ENCODE results near the gene PLAC1.

The PLAC1 gene

GRCh38 chrX:134661295-134661694 lies 3.0 kb upstream of the PLAC1 start:
- no CpG with 5 or more reads among the region's 4 CpGs for WGBS (ENCODE audit: extremely low coverage, insufficient coverage, insufficient read length)
- Histone ChIP-seq H3K4me2 (ENCODE audit: low read length) (no peak overlapping the region), H3K79me1 (ENCODE audit: low read length) (peaks cover 3% of the 10 kb centered on the region), H3K27me3 (ENCODE audit: insufficient read depth, low read length) (no peaks in the 10 kb centered on the region), H2AFZ (ENCODE audit: insufficient read depth, low read length, poor library complexity) (no peak overlapping the region), H4K12ac (ENCODE audit: low read depth, low read length) (no peak overlapping the region), H2BK12ac (ENCODE audit: low read length) (no peak overlapping the region), H4K91ac (ENCODE audit: low read depth, low read length) (no peak overlapping the region), H2BK120ac (ENCODE audit: insufficient read depth, low read length, poor library complexity) (no peak overlapping the region), H3K79me2 (ENCODE audit: control insufficient read depth, insufficient read depth, low read length, poor library complexity) (no peaks in the 10 kb centered on the region), H3K4me1 (ENCODE audit: control insufficient read depth in 1 of 2, insufficient read depth in 2 of 2, low read length in 2 of 2) (peaks cover 2 to 3% of the 10 kb centered on the region in 2 experiments), H3K27ac (ENCODE audit: low read depth, low read length) (no peak overlapping the region), H3K18ac (ENCODE audit: low read length) (no peak overlapping the region), H3K23ac (ENCODE audit: low read length) (no peak overlapping the region), H3K14ac (ENCODE audit: low read length) (no peak overlapping the region), H3K9me3 (ENCODE audit: insufficient read depth, low read depth, low read length) (no peaks in the 10 kb centered on the region), H3K4ac (ENCODE audit: low read depth, low read length) (no peak overlapping the region), H3K9ac (ENCODE audit: low read length) (no peak overlapping the region), H2BK5ac (ENCODE audit: low read depth, low read length, poor library complexity) (no peak overlapping the region), H4K8ac (ENCODE audit: low read depth, low read length) (no peak overlapping the region), H2AK5ac (ENCODE audit: low read length) (no peak overlapping the region), H3K36me3 (ENCODE audit: control insufficient read depth in 1 of 2, insufficient read depth in 2 of 2, low read length in 2 of 2) (no peaks in the 10 kb centered on the region), H3K4me3 (ENCODE audit: low read depth, low read length) (no peak overlapping the region)
- DNase-seq, result no peak

GRCh38 chrX:134660627-134661026 lies 2.4 kb upstream of the PLAC1 start:
- Histone ChIP-seq H4K12ac (ENCODE audit: low read depth, low read length) (no peak overlapping the region), H3K4me3 (ENCODE audit: low read depth, low read length) (no peak overlapping the region), H2BK120ac (ENCODE audit: insufficient read depth, low read length, poor library complexity) (no peak overlapping the region), H3K9me3 (ENCODE audit: insufficient read depth, low read depth, low read length) (no peaks in the 10 kb centered on the region), H3K18ac (ENCODE audit: low read length) (no peak overlapping the region), H3K14ac (ENCODE audit: low read length) (no peak overlapping the region), H2BK12ac (ENCODE audit: low read length) (no peak overlapping the region), H2AK5ac (ENCODE audit: low read length) (no peak overlapping the region), H3K4me2 (ENCODE audit: low read length) (no peak overlapping the region), H4K91ac (ENCODE audit: low read depth, low read length) (no peak overlapping the region), H3K27ac (ENCODE audit: low read depth, low read length) (no peak overlapping the region), H3K27me3 (ENCODE audit: insufficient read depth, low read length) (no peaks in the 10 kb centered on the region), H2AFZ (ENCODE audit: insufficient read depth, low read length, poor library complexity) (no peak overlapping the region), H3K23ac (ENCODE audit: low read length) (no peak overlapping the region), H3K36me3 (ENCODE audit: control insufficient read depth in 1 of 2, insufficient read depth in 2 of 2, low read length in 2 of 2) (no peaks in the 10 kb centered on the region), H2BK5ac (ENCODE audit: low read depth, low read length, poor library complexity) (no peak overlapping the region), H3K4me1 (ENCODE audit: control insufficient read depth in 1 of 2, insufficient read depth in 2 of 2, low read length in 2 of 2) (peaks cover 2% of the 10 kb centered on the region in 2 experiments), H3K79me1 (ENCODE audit: low read length) (peaks cover 1% of the 10 kb centered on the region), H3K4ac (ENCODE audit: low read depth, low read length) (no peak overlapping the region), H3K9ac (ENCODE audit: low read length) (no peak overlapping the region), H3K79me2 (ENCODE audit: control insufficient read depth, insufficient read depth, low read length, poor library complexity) (no peaks in the 10 kb centered on the region), H4K8ac (ENCODE audit: low read depth, low read length) (no peak overlapping the region)
- WGBS (ENCODE audit: extremely low coverage, insufficient coverage, insufficient read length), result no CpG with 5 or more reads among the region's 1 CpG
- DNase-seq, result no peak

DNA sequence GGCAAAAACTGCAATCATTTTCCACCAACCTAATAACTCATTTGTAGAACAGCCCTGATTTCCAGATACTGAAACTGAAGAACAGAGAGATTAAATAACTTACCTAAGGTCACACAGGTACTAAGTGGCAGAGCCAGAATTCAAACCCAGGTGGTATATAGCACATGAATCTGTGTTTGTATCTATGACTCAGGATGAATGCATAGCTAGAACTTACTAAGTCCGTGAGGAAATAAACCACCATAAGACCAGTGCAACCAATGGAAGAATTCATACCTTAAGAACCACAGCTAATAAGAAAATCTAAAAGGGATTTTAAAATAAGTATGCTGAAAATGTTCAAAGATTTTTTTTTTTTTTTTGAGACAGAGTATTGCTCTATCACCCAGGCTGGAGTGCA lies 1.5 kb upstream of the PLAC1 start:
- Histone ChIP-seq H3K4ac (ENCODE audit: low read depth, low read length) (no peak overlapping the region), H3K18ac (ENCODE audit: low read length) (no peak overlapping the region), H3K79me1 (ENCODE audit: low read length) (peaks cover 1% of the 10 kb centered on the region), H3K27me3 (ENCODE audit: insufficient read depth, low read length) (no peaks in the 10 kb centered on the region), H3K14ac (ENCODE audit: low read length) (no peak overlapping the region), H3K79me2 (ENCODE audit: control insufficient read depth, insufficient read depth, low read length, poor library complexity) (no peaks in the 10 kb centered on the region), H4K8ac (ENCODE audit: low read depth, low read length) (no peak overlapping the region), H2BK12ac (ENCODE audit: low read length) (no peak overlapping the region), H4K91ac (ENCODE audit: low read depth, low read length) (no peak overlapping the region), H3K23ac (ENCODE audit: low read length) (no peak overlapping the region), H3K27ac (ENCODE audit: low read depth, low read length) (no peak overlapping the region), H3K4me1 (ENCODE audit: control insufficient read depth in 1 of 2, insufficient read depth in 2 of 2, low read length in 2 of 2) (peaks cover 2% of the 10 kb centered on the region in 2 experiments), H4K12ac (ENCODE audit: low read depth, low read length) (no peak overlapping the region), H3K9ac (ENCODE audit: low read length) (no peak overlapping the region), H2BK120ac (ENCODE audit: insufficient read depth, low read length, poor library complexity) (no peak overlapping the region), H2BK5ac (ENCODE audit: low read depth, low read length, poor library complexity) (no peak overlapping the region), H2AFZ (ENCODE audit: insufficient read depth, low read length, poor library complexity) (no peak overlapping the region), H3K9me3 (ENCODE audit: insufficient read depth, low read depth, low read length) (no peaks in the 10 kb centered on the region), H2AK5ac (ENCODE audit: low read length) (no peak overlapping the region), H3K4me3 (ENCODE audit: low read depth, low read length) (no peak overlapping the region), H3K36me3 (ENCODE audit: control insufficient read depth in 1 of 2, insufficient read depth in 2 of 2, low read length in 2 of 2) (no peaks in the 10 kb centered on the region), H3K4me2 (ENCODE audit: low read length) (no peak overlapping the region)
- WGBS (ENCODE audit: extremely low coverage, insufficient coverage, insufficient read length), result no CpG with 5 or more reads among the region's 1 CpG
- DNase-seq, result peak in 1 of 2 donors; percentile 64

- Histone ChIP-seq H2BK12ac (ENCODE audit: low read length) (peak overlapping the region; percentile 5), H2BK5ac (ENCODE audit: low read depth, low read length, poor library complexity) (no peak overlapping the region), H3K4me1 (ENCODE audit: control insufficient read depth in 1 of 2, insufficient read depth in 2 of 2, low read length in 2 of 2) (peaks cover 2% of the 10 kb centered on the region in 2 experiments), H2AK5ac (ENCODE audit: low read length) (no peak overlapping the region), H2AFZ (ENCODE audit: insufficient read depth, low read length, poor library complexity) (no peak overlapping the region), H3K9ac (ENCODE audit: low read length) (no peak overlapping the region), H3K4me2 (ENCODE audit: low read length) (no peak overlapping the region), H3K27ac (ENCODE audit: low read depth, low read length) (no peak overlapping the region), H3K9me3 (ENCODE audit: insufficient read depth, low read depth, low read length) (no peaks in the 10 kb centered on the region), H3K18ac (ENCODE audit: low read length) (no peak overlapping the region), H4K91ac (ENCODE audit: low read depth, low read length) (no peak overlapping the region), H3K4ac (ENCODE audit: low read depth, low read length) (no peak overlapping the region), H3K36me3 (ENCODE audit: control insufficient read depth in 1 of 2, insufficient read depth in 2 of 2, low read length in 2 of 2) (no peaks in the 10 kb centered on the region), H3K27me3 (ENCODE audit: insufficient read depth, low read length) (no peaks in the 10 kb centered on the region), H3K79me1 (ENCODE audit: low read length) (peaks cover 1% of the 10 kb centered on the region), H3K23ac (ENCODE audit: low read length) (no peak overlapping the region), H2BK120ac (ENCODE audit: insufficient read depth, low read length, poor library complexity) (peak overlapping the region; percentile 51), H3K79me2 (ENCODE audit: control insufficient read depth, insufficient read depth, low read length, poor library complexity) (no peaks in the 10 kb centered on the region), H3K14ac (ENCODE audit: low read length) (no peak overlapping the region), H4K12ac (ENCODE audit: low read depth, low read length) (no peak overlapping the region), H4K8ac (ENCODE audit: low read depth, low read length) (no peak overlapping the region), H3K4me3 (ENCODE audit: low read depth, low read length) (no peak overlapping the region)
- WGBS (ENCODE audit: extremely low coverage, insufficient coverage, insufficient read length), result no CpG with 5 or more reads among the region's 1 CpG
- no peak for DNase-seq
Measured at GRCh38 chrX:134658760-134659023, 421 bp upstream of the PLAC1 start.

Data from trophoblast cell (in vitro differentiated cells and primary cell).